Neural crest cell (in vitro differentiated cells): ENCODE results near the gene SERAC1. TPM values are rescaled to one million over a fixed set of nuclear protein-coding genes. Genes with fewer than 3 reads are reported as not detected.

ENCODE experiments used
- DNase-seq: peaks from one replicate; pipeline ENCODE4 v3.0.0; 2021; ENCODE audit warnings: low read depth, mixed read lengths, low spot score
- H3K27ac Mint-ChIP-seq: one replicate; pipeline ENCODE4 v1.8.0; 2021; ENCODE audit warnings: mild to moderate bottlenecking, mixed read lengths; ENCODE audit not compliant: unreplicated experiment
- H3K27me3 Mint-ChIP-seq: 2 replicates; pipeline ENCODE4 v1.8.0; 2021; ENCODE audit warnings: low read depth, mild to moderate bottlenecking, mixed read lengths
- H3K36me3 Mint-ChIP-seq: 2 replicates; pipeline ENCODE4 v1.8.0; 2021; ENCODE audit warnings: low read depth, mild to moderate bottlenecking, mixed read lengths
- H3K4me1 Mint-ChIP-seq: 2 replicates; pipeline ENCODE4 v1.8.0; 2021; ENCODE audit warnings: mixed read lengths
- H3K4me3 Mint-ChIP-seq: one replicate; pipeline ENCODE4 v1.8.0; 2021; ENCODE audit warnings: mild to moderate bottlenecking, mixed read lengths
- H3K9me3 Mint-ChIP-seq: 2 replicates; pipeline ENCODE4 v1.8.0; 2021; ENCODE audit warnings: mixed read lengths
- CTCF ChIP-seq: fragments of 200-600 bp; sonication (generic); conservative IDR thresholded peaks from 2 replicates; pipeline ENCODE4 v1.5.0; 2021; ENCODE audit warnings: antibody characterized with exemption, mild to moderate bottlenecking
- total RNA-seq: library from RNA; stranded (reverse); gene quantifications from 2 replicates; pipeline ENCODE4 v1.2.1, GENCODE V29; 2021

The SERAC1 gene
- total RNA-seq, 1 donor from 2014 or later, result 11.3 TPM

- no peak for TF ChIP-seq CTCF
- H3K4me1 Mint-ChIP-seq, result no peaks in the 10 kb centered on the region
- DNase-seq, result no peak
- H3K27ac Mint-ChIP-seq, result no peak overlapping the region
- no peaks in the 10 kb centered on the region for H3K27me3 Mint-ChIP-seq
- H3K36me3 Mint-ChIP-seq, result no peaks in the 10 kb centered on the region
- H3K4me3 Mint-ChIP-seq, result no peak overlapping the region
- H3K9me3 Mint-ChIP-seq, result no peaks in the 10 kb centered on the region
Observed at GRCh38 chr6:158078320-158078719, 89.7 kb downstream of the SERAC1 start.

GRCh38 chr6:158077676-158078075 lies 90.4 kb downstream of the SERAC1 start:
- no peak overlapping the region for H3K4me3 Mint-ChIP-seq
- TF ChIP-seq CTCF, result no peak
- no peaks in the 10 kb centered on the region for H3K36me3 Mint-ChIP-seq
- no peak overlapping the region for H3K27ac Mint-ChIP-seq
- no peaks in the 10 kb centered on the region for H3K4me1 Mint-ChIP-seq
- no peaks in the 10 kb centered on the region for H3K9me3 Mint-ChIP-seq
- no peak for DNase-seq
- no peaks in the 10 kb centered on the region for H3K27me3 Mint-ChIP-seq

- Mint-ChIP-seq H3K27ac (no peak overlapping the region), H3K36me3 (no peaks in the 10 kb centered on the region), H3K27me3 (no peaks in the 10 kb centered on the region), H3K4me1 (peaks cover 6% of the 10 kb centered on the region), H3K9me3 (no peaks in the 10 kb centered on the region), H3K4me3 (no peak overlapping the region)
- TF ChIP-seq CTCF, result no peak
- DNase-seq, result no peak
Observed at GRCh38 chr6:158076548-158076947, 91.5 kb downstream of the SERAC1 start.

GRCh38 chr6:158073776-158074175 lies 94.3 kb downstream of the SERAC1 start:
- TF ChIP-seq CTCF, result no peak
- no peak overlapping the region for H3K4me3 Mint-ChIP-seq
- H3K9me3 Mint-ChIP-seq, result no peaks in the 10 kb centered on the region
- no peak for DNase-seq
- H3K4me1 Mint-ChIP-seq, result peaks cover 25% of the 10 kb centered on the region
- no peaks in the 10 kb centered on the region for H3K27me3 Mint-ChIP-seq
- no peak overlapping the region for H3K27ac Mint-ChIP-seq
- H3K36me3 Mint-ChIP-seq, result no peaks in the 10 kb centered on the region

- H3K27ac Mint-ChIP-seq, result no peak overlapping the region
- H3K36me3 Mint-ChIP-seq, result no peaks in the 10 kb centered on the region
- peaks cover 36% of the 10 kb centered on the region for H3K4me1 Mint-ChIP-seq
- DNase-seq, result peak; percentile 63
- H3K9me3 Mint-ChIP-seq, result no peaks in the 10 kb centered on the region
- no peaks in the 10 kb centered on the region for H3K27me3 Mint-ChIP-seq
- TF ChIP-seq CTCF, result peak; percentile 90
- no peak overlapping the region for H3K4me3 Mint-ChIP-seq
Observed at GRCh38 chr6:158072083-158072721, 95.9 kb downstream of the SERAC1 start.
